Activated CD8-positive, alpha-beta memory T cell treated with anti-CD3 and anti-CD28 coated beads for 36 hours (primary cell): ENCODE measurements around the gene EMC8. TPM values are rescaled to one million over a fixed set of nuclear protein-coding genes. Genes with fewer than 3 reads are reported as not detected.

Source experiments
- CTCF ChIA-PET: fragments of 350-600 bp; sonication (Branson Sonifier 250); formaldehyde crosslinking; loops from one replicate; lab custom pipeline; 2021; ENCODE audit warnings: antibody characterized with exemption; lab: Charles Lee
- POLR2A ChIA-PET: fragments of 350-600 bp; sonication (Branson Sonifier 250); formaldehyde crosslinking; loops from one replicate; lab custom pipeline; 2021; ENCODE audit warnings: antibody characterized with exemption; lab: Charles Lee
- total RNA-seq, 2 experiments: library from RNA; stranded (reverse); gene quantifications; one replicate each; pipeline ENCODE4 v1.2.3, GENCODE V29; 2021

The EMC8 gene
- total RNA-seq, 2 experiments from 2014 or later = 47.3 to 50.7 TPM

GRCh38 chr16:85836706-85837582 lies 37.6 kb upstream of the EMC8 start:
- POLR2A ChIA-PET = no interaction called here
- CTCF ChIA-PET = no interaction called here

GRCh38 chr16:85835956-85836705 lies 36.8 kb upstream of the EMC8 start:
- CTCF ChIA-PET = no interaction called here
- POLR2A ChIA-PET = no interaction called here

- ChIA-PET CTCF (no interaction called here), POLR2A (no interaction called here)
These were observed 35.9 kb upstream of the EMC8 start for GRCh38 chr16:85835227-85835751.

GRCh38 chr16:85834741-85835140 lies 35.4 kb upstream of the EMC8 start:
- POLR2A ChIA-PET = no interaction called here
- CTCF ChIA-PET = no interaction called here

- POLR2A ChIA-PET = no interaction called here
- CTCF ChIA-PET = no interaction called here
These were observed 34.0 kb upstream of the EMC8 start for GRCh38 chr16:85833219-85833920.

GRCh38 chr16:85832570-85833218 lies 33.4 kb upstream of the EMC8 start:
- ChIA-PET POLR2A (no interaction called here), CTCF (no interaction called here)

GRCh38 chr16:85830821-85831220 lies 31.5 kb upstream of the EMC8 start:
- POLR2A ChIA-PET = no interaction called here
- CTCF ChIA-PET = interaction anchor here (1.5 kb wide), 1 partner anchor 9 kb away, joined by 4 read pairs; no protein-coding TSS in a partner anchor

GRCh38 chr16:85829751-85830445 lies 30.6 kb upstream of the EMC8 start:
- ChIA-PET POLR2A (interaction anchor here (0.6 kb wide), 1 partner anchor 193 kb away, joined by 4 read pairs; no protein-coding TSS in a partner anchor), CTCF (interaction anchor here (1.5 kb wide), 2 partner anchors 8 to 10 kb away, joined by 4 to 6 read pairs; no protein-coding TSS in a partner anchor)

GRCh38 chr16:85829171-85829719 lies 29.9 kb upstream of the EMC8 start:
- POLR2A ChIA-PET = interaction anchor here (0.6 kb wide), 1 partner anchor 194 kb away, joined by 4 read pairs; no protein-coding TSS in a partner anchor

GRCh38 chr16:85828166-85828565 lies 28.8 kb upstream of the EMC8 start:
- POLR2A ChIA-PET = no interaction called here
- CTCF ChIA-PET = no interaction called here

More at GRCh38 chr16:85829171-85829719, 29.9 kb upstream of the EMC8 start:
- CTCF ChIA-PET = interaction anchor here (1.5 kb wide), 1 partner anchor 10 kb away, joined by 6 read pairs; no protein-coding TSS in a partner anchor

- CTCF ChIA-PET = no interaction called here
These were observed 27.4 kb upstream of the EMC8 start for GRCh38 chr16:85826686-85827247.

GRCh38 chr16:85825326-85825725 lies 26.0 kb upstream of the EMC8 start:
- POLR2A ChIA-PET = no interaction called here
- CTCF ChIA-PET = interaction anchor here (0.6 kb wide), 1 partner anchor 71 kb away, joined by 4 read pairs; no protein-coding TSS in a partner anchor

More at GRCh38 chr16:85826686-85827247, 27.4 kb upstream of the EMC8 start:
- POLR2A ChIA-PET = no interaction called here

GRCh38 chr16:85824161-85825135 lies 25.1 kb upstream of the EMC8 start:
- POLR2A ChIA-PET = no interaction called here

GRCh38 chr16:85823328-85823920 lies 24.1 kb upstream of the EMC8 start:
- POLR2A ChIA-PET = no interaction called here
- CTCF ChIA-PET = interaction anchor here (0.9 to 6.9 kb wide), 3 partner anchors 166 to 195 kb away, joined by 3 to 119 read pairs (median 54); no protein-coding TSS in a partner anchor

More at GRCh38 chr16:85824161-85825135, 25.1 kb upstream of the EMC8 start:
- CTCF ChIA-PET = interaction anchor here (0.9 kb wide), 1 partner anchor 192 kb away, joined by 3 read pairs; no protein-coding TSS in a partner anchor

GRCh38 chr16:85822145-85822544 lies 22.8 kb upstream of the EMC8 start:
- CTCF ChIA-PET = interaction anchor here (0.7 to 6.9 kb wide), 25 partner anchors 9 to 209 kb away, joined by 3 to 119 read pairs (median 5); partner anchors contain the start of gene IRF8

More at GRCh38 chr16:85822145-85822544, 22.8 kb upstream of the EMC8 start:
- POLR2A ChIA-PET = interaction anchor here (0.8 kb wide), 1 partner anchor 165 kb away, joined by 3 read pairs; no protein-coding TSS in a partner anchor
